Measurements from ENCODE around the gene LDLRAD4. TPM values are rescaled to one million over a fixed set of nuclear protein-coding genes. Genes with fewer than 3 reads are reported as not detected.

LDLRAD4 gene
- total RNA-seq, 4 donors from 2014 or later, result 14.0 to 36.9 (median 29.3) TPM

- TF ChIP-seq POLR2A (IDR thresholded peaks at IDR 0.05) (no peak), CTCF (IDR thresholded peaks at IDR 0.05) (no peak), EP300 (IDR thresholded peaks at IDR 0.05) (no peak)
- Histone ChIP-seq H3K4me3 (no peak overlapping the region), H3K4me1 (peaks cover 0 to 14% (median 5%) of the 10 kb centered on the region in 4 donors), H3K27ac (no peak overlapping the region), H3K9me3 (peaks cover 0 to 6% (median 0%) of the 10 kb centered on the region in 4 donors), H3K36me3 (no peaks in the 10 kb centered on the region), H3K27me3 (no peaks in the 10 kb centered on the region)
- no peak for DNase-seq (ENCODE audit: low spot score in 2 of 2)
- WGBS, 2 donors, result 81 to 85% methylated on average over 6 of the region's 6 CpGs
Measured at GRCh38 chr18:13477147-13477683, 258.7 kb downstream of the LDLRAD4 start.

GRCh38 chr18:13480571-13481255, 262.2 kb downstream of the LDLRAD4 start:
- no peak for DNase-seq (ENCODE audit: low spot score in 2 of 2)
- Histone ChIP-seq H3K4me3 (no peak overlapping the region), H3K36me3 (no peaks in the 10 kb centered on the region), H3K4me1 (no peaks in the 10 kb centered on the region), H3K27me3 (no peaks in the 10 kb centered on the region), H3K27ac (no peak overlapping the region), H3K9me3 (peaks cover 0 to 6% (median 0%) of the 10 kb centered on the region in 4 donors)
- 69 to 74% methylated on average over 11 of the region's 11 CpGs for WGBS, 2 donors
- TF ChIP-seq POLR2A (IDR thresholded peaks at IDR 0.05) (no peak), CTCF (IDR thresholded peaks at IDR 0.05) (no peak), EP300 (IDR thresholded peaks at IDR 0.05) (no peak)

- Histone ChIP-seq H3K4me1 (no peaks in the 10 kb centered on the region), H3K27ac (no peak overlapping the region), H3K36me3 (no peaks in the 10 kb centered on the region), H3K27me3 (no peaks in the 10 kb centered on the region), H3K4me3 (no peak overlapping the region), H3K9me3 (peaks cover 0 to 6% (median 0%) of the 10 kb centered on the region in 4 donors)
- 82 to 83% methylated on average over 11 of the region's 11 CpGs for WGBS, 2 donors
- no peak for DNase-seq (ENCODE audit: low spot score in 2 of 2)
- TF ChIP-seq POLR2A (IDR thresholded peaks at IDR 0.05), result no peak
- no peak for TF ChIP-seq EP300 (IDR thresholded peaks at IDR 0.05)
Measured at GRCh38 chr18:13481331-13481730, 262.8 kb downstream of the LDLRAD4 start.

- no peaks in the 10 kb centered on the region for H3K27me3 ChIP-seq
- no peaks in the 10 kb centered on the region for H3K4me1 ChIP-seq
- no peak for DNase-seq (ENCODE audit: low spot score in 2 of 2)
- no peaks in the 10 kb centered on the region for H3K36me3 ChIP-seq
- 85 to 90% methylated on average over 14 of the region's 14 CpGs for WGBS, 2 donors
- peaks cover 0 to 6% (median 0%) of the 10 kb centered on the region in 4 donors for H3K9me3 ChIP-seq
- TF ChIP-seq CTCF (IDR thresholded peaks at IDR 0.05) (no peak), EP300 (IDR thresholded peaks at IDR 0.05) (no peak), POLR2A (IDR thresholded peaks at IDR 0.05) (no peak)
- H3K27ac ChIP-seq, result no peak overlapping the region
- H3K4me3 ChIP-seq, result no peak overlapping the region
Measured at GRCh38 chr18:13481820-13482617, 263.5 kb downstream of the LDLRAD4 start.

- WGBS, 2 donors, result 88 to 93% methylated on average over 1 of the region's 1 CpG
- H3K36me3 ChIP-seq, result no peaks in the 10 kb centered on the region
- H3K27ac ChIP-seq, result no peak overlapping the region
Measured at GRCh38 chr18:13482618-13482945, 264.0 kb downstream of the LDLRAD4 start.

More at GRCh38 chr18:13482618-13482945, 264.0 kb downstream of the LDLRAD4 start:
- no peak for DNase-seq (ENCODE audit: low spot score in 2 of 2)
- H3K9me3 ChIP-seq, result peaks cover 0 to 6% (median 0%) of the 10 kb centered on the region in 4 donors
- no peak overlapping the region for H3K4me3 ChIP-seq
- H3K4me1 ChIP-seq, result no peaks in the 10 kb centered on the region
- no peaks in the 10 kb centered on the region for H3K27me3 ChIP-seq
- TF ChIP-seq POLR2A (IDR thresholded peaks at IDR 0.05) (no peak), EP300 (IDR thresholded peaks at IDR 0.05) (no peak), CTCF (IDR thresholded peaks at IDR 0.05) (no peak)

Measured in tibial nerve (tissue), 4 donors.